Midbrain (tissue), 1 donor: ENCODE results near the gene PRSS27.

ENCODE experiments used
- DNase-seq: peaks from one replicate; lab custom pipeline; 2025; lab: John Stamatoyannopoulos, UW

PRSS27 gene

GRCh38 chr16:2720064-2720457 lies at the start of gene PRSS27:
Gene PRSS27, minus strand, starts transcription at chr16:2720224. Its CDS starts 64 bp downstream, at chr16:2720160.
- DNase-seq = no peak

GRCh38 chr16:2769675-2770056 lies 49.6 kb upstream of the PRSS27 start:
- no peak for DNase-seq

- DNase-seq = no peak
These were observed 49.1 kb upstream of the PRSS27 start for GRCh38 chr16:2769100-2769529.

DNA sequence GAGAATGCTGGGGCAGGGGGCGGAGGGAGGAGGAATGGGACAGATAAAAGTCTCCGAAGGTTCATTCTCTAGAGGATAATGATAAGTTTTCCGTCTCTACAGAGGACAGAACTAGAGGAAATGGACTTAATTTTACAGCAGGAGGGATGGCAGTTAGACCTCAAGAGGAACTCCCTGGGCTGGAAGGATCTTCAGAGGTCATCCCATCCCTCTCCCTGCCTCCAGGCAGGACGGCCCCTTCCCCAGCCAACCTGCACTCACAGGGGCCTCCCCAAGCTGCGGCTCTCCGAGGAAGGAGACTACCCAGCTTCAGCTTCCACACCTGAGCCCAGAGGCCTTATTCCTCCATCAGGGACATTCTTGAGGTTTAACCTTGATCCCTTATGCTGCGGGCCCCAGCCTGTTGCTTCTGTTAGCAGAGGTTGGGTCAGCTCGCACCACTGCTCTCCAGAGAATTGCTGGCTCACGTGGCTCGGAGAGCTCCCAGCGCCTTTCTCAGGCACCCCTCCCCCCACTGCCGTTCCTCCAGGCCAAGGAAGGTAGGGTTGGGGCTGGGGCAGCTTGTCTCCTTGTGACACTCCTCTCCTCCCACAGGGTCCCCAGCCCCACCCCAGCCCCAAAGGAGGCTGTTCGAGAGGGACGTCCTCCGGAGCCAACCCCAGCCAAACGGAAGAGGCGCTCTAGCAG lies 48.5 kb upstream of the PRSS27 start:
- no peak for DNase-seq

- no peak for DNase-seq
These were observed 47.9 kb upstream of the PRSS27 start for GRCh38 chr16:2767891-2768290.

DNA sequence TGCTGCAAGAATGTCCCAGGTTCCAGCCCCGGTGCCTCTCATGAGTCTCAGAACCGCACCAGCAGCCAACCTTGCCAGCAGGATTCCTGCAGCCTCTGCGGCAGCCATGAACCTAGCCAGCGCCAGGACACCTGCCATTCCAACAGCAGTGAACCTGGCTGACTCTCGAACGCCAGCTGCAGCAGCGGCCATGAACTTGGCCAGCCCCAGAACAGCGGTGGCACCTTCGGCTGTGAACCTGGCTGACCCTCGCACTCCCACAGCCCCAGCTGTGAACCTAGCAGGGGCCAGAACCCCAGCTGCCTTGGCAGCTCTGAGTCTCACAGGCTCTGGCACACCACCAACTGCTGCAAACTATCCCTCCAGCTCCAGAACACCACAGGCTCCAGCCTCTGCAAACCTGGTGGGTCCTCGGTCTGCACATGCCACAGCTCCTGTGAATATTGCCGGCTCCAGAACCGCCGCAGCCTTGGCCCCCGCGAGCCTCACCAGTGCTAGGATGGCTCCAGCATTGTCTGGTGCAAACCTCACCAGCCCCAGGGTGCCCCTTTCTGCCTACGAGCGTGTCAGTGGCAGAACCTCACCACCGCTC lies 47.2 kb upstream of the PRSS27 start:
- DNase-seq = no peak

DNA sequence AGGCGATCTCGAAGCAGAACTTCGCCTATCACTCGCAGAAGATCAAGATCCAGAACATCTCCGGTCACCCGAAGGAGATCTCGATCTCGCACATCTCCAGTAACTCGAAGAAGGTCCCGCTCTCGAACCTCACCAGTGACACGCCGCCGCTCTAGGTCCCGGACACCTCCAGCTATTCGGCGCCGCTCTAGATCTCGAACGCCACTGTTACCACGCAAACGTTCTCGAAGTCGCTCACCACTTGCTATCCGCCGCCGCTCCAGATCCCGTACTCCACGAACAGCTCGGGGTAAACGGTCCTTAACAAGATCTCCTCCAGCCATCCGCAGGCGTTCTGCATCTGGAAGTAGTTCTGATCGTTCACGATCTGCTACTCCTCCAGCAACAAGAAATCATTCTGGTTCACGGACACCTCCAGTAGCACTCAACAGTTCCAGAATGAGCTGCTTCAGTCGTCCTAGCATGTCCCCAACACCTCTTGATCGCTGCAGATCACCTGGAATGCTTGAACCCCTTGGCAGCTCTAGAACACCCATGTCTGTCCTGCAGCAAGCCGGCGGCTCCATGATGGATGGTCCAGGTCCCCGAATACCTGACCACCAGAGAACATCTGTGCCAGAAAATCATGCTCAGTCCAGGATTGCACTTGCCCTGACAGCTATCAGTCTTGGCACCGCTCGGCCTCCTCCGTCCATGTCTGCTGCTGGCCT lies 46.6 kb upstream of the PRSS27 start:
- no peak for DNase-seq

- DNase-seq = no peak
These were observed 45.7 kb upstream of the PRSS27 start for GRCh38 chr16:2765462-2766404.

GRCh38 chr16:2764718-2765117 lies 44.7 kb upstream of the PRSS27 start:
- DNase-seq = no peak

- DNase-seq = no peak
These were observed 43.1 kb upstream of the PRSS27 start for GRCh38 chr16:2763173-2763572.

DNA sequence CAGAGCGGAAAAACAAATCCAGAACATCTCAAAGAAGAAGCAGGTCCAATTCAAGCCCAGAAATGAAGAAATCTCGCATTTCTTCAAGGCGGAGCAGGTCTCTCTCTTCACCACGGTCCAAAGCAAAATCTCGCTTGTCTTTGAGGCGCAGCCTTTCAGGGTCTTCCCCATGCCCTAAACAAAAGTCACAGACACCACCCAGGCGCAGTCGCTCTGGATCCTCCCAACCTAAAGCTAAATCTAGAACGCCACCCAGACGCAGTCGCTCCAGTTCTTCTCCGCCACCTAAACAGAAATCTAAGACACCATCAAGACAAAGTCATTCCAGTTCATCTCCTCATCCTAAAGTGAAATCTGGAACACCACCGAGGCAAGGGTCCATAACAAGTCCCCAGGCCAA lies 42.7 kb upstream of the PRSS27 start:
- DNase-seq = no peak

GRCh38 chr16:2761886-2762583 lies 42.0 kb upstream of the PRSS27 start:
- no peak for DNase-seq

- DNase-seq = no peak
These were observed 41.4 kb upstream of the PRSS27 start for GRCh38 chr16:2761472-2761871.

DNA sequence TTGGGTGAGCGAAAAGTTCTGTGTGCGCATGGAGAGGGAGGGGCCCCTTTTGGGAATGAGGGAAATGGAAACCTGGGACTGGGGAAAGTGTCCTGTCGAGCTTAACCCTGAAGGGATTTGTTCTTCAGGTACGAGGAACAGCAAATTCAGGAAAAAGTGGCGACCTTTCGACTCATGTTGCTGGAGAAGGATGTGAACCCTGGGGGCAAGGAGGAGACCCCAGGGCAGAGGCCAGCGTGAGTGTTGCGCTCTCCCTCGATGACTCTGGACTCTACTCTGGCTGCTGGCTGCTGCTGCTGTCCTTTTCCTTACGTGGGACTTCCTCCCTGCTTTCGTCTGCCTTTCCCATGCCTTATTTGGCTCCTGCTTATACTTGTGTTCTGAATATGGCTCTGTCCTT lies 37.3 kb upstream of the PRSS27 start:
- no peak for DNase-seq

DNA sequence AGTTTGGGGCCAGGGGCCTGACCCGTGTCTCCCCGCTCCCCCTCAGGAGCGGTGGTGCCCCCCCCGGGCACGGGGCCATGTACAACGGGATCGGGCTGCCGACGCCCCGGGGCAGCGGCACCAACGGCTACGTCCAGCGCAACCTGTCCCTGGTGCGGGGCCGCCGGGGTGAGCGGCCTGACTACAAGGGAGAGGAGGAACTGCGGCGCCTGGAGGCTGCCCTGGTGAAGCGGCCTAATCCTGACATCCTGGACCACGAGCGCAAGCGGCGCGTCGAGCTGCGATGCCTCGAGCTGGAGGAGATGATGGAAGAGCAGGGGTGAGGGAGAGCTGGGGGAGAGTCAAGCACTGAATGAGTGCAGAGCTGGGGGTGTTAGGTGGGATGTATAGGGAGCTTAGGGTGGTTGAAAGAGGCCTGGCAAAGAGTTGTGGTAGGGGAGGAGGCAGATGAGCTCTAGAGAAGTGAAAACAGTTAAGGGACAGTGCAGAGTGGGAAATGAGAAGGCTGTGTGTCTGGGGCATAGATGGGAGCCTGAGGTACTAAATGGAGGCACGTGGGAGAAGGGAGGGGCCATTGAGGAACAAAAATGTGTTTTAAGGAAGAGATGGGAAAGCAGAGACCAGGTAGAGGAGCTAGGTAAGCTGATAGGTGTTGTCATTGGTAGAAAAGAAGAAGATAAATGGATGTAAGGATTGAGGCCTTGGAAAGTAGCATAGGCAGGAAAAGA lies 36.4 kb upstream of the PRSS27 start:
- DNase-seq = no peak

DNA sequence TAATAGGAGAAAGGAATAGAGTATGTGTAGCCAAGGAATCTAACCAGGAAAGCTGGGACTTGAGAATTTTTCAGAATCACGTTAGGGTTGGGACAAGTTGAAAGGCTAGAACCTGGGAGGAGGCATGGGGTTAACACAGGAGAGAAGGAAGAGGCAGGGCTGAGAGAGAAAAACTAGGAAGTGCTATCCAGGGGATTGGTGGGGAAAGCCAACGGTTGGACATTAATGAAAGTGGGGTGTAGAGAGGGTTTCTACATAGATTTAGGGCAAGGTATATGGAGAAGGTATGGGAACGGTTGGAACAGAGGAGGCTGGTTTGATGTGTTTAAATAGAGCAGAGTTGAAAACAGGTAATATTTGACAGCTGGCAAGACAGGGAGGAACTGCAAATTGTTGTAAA lies 35.1 kb upstream of the PRSS27 start:
- no peak for DNase-seq

GRCh38 chr16:2753733-2754020 lies 33.7 kb upstream of the PRSS27 start:
- no peak for DNase-seq

- DNase-seq = peak; percentile 83
These were observed 33.1 kb upstream of the PRSS27 start for GRCh38 chr16:2752850-2753732.

- DNase-seq = peak; percentile 98
These were observed 32.2 kb upstream of the PRSS27 start, which contains the start of gene SRRM2 for GRCh38 chr16:2752035-2752849. Gene SRRM2, plus strand, starts transcription at chr16:2752638. Its CDS starts 3,727 bp downstream, at chr16:2756365.
